Activated CD4-positive, alpha-beta T cell treated with anti-CD3 and anti-CD28 coated beads, Interleukin-2, amount 50 U/mL, for 1 hour (primary cell): ENCODE data around the gene HPS5.
"Not testable (repeated sequence)": the region's sequence is repeated elsewhere in the genome, so short reads cannot be mapped to it uniquely, and the experiment has no call there.

ENCODE experiments used
- DNase-seq: peaks from one replicate; pipeline ENCODE4 v3.0.0-alpha.2; 2020

Gene HPS5, protein sequence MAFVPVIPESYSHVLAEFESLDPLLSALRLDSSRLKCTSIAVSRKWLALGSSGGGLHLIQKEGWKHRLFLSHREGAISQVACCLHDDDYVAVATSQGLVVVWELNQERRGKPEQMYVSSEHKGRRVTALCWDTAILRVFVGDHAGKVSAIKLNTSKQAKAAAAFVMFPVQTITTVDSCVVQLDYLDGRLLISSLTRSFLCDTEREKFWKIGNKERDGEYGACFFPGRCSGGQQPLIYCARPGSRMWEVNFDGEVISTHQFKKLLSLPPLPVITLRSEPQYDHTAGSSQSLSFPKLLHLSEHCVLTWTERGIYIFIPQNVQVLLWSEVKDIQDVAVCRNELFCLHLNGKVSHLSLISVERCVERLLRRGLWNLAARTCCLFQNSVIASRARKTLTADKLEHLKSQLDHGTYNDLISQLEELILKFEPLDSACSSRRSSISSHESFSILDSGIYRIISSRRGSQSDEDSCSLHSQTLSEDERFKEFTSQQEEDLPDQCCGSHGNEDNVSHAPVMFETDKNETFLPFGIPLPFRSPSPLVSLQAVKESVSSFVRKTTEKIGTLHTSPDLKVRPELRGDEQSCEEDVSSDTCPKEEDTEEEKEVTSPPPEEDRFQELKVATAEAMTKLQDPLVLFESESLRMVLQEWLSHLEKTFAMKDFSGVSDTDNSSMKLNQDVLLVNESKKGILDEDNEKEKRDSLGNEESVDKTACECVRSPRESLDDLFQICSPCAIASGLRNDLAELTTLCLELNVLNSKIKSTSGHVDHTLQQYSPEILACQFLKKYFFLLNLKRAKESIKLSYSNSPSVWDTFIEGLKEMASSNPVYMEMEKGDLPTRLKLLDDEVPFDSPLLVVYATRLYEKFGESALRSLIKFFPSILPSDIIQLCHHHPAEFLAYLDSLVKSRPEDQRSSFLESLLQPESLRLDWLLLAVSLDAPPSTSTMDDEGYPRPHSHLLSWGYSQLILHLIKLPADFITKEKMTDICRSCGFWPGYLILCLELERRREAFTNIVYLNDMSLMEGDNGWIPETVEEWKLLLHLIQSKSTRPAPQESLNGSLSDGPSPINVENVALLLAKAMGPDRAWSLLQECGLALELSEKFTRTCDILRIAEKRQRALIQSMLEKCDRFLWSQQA

GRCh38 chr11:18321969-18322711, at the start of gene HPS5, which contains the start of gene GTF2H1:
Gene HPS5, minus strand, starts transcription at chr11:18322140. Its CDS starts 4,282 bp downstream, at chr11:18317858.
Gene GTF2H1, plus strand, starts transcription at chr11:18322567. Its CDS starts 10,508 bp downstream, at chr11:18333075.
- peak; percentile 94 for DNase-seq

- no peak for DNase-seq
These were observed 49.3 kb upstream of the HPS5 start for GRCh38 chr11:18371279-18371678.

DNA sequence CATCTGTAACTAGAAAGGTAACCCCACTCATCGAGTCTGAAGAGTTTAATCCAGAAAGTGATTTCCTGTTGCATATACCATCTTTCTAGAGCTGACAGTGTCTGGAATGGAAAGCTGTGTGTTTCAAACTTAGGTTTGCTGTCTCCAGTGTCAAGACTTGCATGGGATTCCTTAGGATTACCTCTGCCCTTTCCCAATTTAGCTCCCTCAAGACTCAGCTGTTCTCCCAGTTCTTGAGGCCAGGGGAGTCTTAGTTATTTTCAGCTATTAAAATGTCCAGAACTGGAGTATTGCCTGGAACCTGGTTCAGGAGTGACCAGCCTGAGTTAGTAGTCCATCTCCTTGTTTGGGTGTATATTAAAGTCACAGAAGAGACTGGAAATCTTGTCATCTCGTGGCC, 47.5 kb upstream of the HPS5 start:
- no peak for DNase-seq

DNA sequence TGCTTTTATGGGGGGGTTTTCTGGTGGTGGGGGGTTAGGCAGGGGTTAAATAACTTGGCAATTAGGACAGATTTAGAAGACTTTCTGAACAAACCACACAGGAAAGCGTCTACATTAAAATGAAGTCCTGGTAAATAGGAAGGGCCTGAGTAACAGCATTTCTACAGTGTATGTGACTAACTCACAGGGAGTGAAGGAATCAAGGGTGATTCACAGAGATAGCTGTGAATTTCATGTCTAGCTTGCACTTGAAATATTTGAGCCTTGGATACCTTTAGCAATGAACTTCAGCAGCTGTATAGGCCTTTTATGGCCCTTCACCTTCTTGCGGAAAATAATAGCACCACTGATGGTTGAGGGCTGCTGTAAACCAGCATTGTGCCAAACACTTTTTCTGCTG, 46.3 kb upstream of the HPS5 start:
- DNase-seq = no peak

GRCh38 chr11:18367431-18367830, 45.5 kb upstream of the HPS5 start:
- no peak for DNase-seq

GRCh38 chr11:18366286-18366685, 44.3 kb upstream of the HPS5 start:
- no peak for DNase-seq

DNA sequence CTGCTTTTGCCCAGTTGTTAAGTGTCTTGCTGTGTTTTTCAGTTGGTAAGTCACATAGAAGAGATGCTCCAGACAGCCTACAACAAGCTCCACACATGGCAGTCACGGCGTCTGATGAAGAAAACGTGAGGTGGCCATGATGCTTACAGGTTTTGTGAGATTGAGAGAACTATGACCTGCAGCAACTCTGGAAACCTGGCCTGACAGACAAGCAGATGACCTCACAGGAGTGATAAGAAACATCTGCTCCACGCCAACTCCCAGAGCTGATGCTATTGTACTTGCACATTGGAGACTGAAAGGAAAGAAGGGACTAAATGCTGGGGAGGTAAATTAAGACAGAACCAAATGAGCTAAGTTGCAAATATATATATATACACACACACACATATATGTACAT, 43.8 kb upstream of the HPS5 start:
- DNase-seq = no peak

DNA sequence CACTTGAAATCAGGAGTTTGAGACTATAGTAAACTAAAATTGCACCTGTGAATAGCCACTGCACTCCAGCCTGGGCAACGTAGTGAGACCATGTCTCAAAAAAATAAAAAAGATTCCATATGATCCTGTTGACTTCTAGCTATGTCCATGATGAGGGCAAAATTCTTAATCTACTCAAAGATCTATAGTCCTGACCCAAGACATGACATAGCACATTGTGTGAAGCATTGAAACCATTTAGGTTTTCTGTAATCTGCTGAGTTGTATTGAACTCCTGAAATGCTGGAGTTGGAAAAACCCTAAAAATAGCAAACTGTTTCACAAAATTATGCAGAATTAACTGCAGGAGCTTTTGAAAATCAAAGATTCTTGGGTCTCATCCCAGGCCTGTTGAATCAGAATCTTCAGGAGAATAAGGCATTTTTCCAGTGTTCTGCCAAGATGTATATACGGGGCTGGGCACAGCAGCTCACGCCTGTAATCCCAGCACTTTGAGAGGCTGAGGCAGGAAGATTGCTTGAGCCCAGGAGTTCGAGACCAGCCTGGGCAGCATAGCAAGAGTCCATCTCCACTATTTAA, 42.6 kb upstream of the HPS5 start:
- no peak for DNase-seq

DNA sequence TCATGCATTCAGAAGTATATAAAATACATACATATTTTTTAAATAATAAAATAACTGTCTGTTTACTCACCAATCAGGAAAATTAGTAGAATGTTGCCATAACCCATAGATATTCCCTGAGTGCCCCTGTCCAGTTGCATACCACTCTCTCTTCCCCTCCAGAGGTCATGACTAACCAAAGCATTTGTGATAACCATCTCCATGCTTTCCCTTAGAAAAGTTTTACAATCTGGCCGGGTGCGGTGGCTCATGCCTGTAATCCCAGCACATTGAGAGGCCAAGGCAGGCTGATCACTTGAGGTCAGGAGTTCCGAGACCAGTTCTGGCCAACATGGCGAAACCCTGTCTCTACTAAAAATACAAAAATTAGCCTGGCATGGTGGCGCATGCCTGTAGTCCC, 39.2 kb upstream of the HPS5 start:
- DNase-seq = no peak

- DNase-seq = no peak
These were observed 36.7 kb upstream of the HPS5 start for GRCh38 chr11:18358646-18359045.

DNA sequence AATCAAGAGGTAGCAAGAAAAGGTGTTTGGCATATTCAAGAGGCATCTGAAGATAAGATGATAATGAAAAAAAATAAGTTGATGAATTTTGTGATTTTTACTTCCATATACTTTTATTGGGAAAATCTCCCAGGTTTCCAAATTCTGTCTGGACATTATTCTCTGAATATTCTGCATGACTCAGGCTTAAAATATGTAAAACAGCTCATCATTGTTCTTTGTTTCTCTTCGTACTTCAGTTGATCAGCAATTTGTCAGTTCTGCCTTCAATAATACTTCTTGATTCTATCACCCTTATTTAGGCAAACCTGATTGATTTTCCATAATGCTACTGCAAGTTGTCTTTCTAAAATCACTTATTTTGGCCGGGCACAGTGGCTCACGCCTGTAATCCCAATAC, 30.6 kb upstream of the HPS5 start:
- DNase-seq = no peak

GRCh38 chr11:18347471-18348125, 25.7 kb upstream of the HPS5 start:
- DNase-seq = no peak

DNA sequence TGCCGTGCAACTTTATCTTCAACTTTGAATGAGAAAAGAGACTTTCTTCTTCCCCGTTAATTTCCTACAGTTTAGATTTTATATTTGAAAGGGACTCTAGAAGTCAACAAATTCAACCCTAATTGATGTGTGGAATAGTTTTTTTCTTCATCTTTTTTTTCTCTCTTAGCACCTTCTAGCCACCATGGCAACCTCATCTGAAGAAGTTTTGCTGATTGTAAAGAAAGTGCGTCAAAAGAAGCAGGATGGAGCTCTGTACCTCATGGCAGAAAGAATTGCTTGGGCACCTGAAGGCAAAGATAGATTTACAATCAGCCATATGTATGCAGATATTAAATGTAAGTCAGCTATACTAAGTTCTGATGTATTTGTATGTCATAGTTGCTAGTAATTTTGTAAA, 11.0 kb upstream of the HPS5 start:
- no peak for DNase-seq

DNA sequence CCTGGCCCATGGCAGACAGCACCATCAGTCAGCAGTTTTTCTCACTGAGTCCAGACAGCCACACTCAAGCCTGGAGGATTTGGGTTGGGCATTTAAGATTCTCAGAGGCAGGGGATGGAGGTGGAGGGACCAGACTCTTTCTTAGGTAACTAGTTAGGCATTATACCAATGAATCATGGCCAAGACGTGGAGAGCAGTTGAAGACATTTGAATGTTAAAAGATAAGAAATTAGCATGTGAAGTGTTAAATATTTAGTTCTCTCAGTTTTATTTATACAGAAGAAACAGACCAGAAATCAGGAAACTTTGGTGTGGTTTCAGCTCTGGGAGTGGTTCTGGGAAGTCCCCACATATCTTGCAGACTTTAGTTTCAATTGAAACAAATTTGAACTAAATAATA, 10.4 kb upstream of the HPS5 start:
- peak; percentile 7 for DNase-seq

DNA sequence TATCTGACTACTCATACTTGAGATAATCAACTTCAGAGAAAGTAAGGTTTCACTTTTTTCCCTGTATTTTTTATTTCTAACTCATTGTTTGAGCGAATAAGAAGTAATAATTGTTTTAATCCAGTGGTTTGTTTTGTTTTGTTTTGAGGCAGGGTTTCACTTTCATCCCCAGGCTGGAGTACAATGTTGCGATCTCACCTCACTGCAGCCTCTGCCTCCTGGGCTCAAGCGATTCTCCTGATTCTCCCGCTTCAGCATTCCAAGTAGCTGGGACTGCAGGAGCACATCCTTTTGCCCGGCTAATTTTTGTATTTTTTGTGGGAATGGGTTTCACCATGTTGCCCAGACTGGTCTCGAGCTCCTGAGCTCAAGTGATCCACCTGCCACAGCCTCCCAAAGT, 9.0 kb upstream of the HPS5 start:
- DNase-seq = no peak

DNA sequence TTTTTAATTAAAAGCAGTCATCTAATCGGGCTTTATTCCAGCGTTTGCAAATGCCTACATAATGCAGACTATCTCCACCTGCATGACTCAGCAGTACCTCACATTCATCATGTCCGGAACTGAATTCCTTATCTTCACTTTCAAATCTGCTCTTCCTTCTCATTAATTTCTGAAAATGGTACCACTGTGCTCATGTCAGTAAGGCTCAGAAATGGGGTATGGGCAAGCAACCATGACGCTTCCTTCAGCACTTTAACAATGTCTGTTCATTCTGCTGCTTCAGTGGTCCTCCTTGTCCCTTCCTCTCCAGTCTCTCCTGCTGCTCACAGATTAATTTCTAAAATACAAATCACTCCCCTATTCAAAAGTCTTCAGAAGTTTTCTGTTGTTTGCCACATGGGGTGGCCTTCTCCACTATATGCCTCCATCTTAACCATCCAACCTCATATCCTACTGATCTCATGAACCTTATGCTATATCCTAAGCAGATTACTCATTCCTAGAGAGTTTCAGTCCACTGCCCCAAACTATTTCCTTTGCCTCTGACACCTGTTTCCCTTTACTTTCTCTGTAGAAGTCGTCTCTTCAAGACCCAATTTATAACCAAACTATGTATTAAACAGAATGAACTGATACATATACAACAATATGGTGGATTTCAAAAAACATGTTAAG, 7.4 kb upstream of the HPS5 start:
- DNase-seq = no peak

GRCh38 chr11:18324381-18324780, 2.4 kb upstream of the HPS5 start:
- no peak for DNase-seq

DNA sequence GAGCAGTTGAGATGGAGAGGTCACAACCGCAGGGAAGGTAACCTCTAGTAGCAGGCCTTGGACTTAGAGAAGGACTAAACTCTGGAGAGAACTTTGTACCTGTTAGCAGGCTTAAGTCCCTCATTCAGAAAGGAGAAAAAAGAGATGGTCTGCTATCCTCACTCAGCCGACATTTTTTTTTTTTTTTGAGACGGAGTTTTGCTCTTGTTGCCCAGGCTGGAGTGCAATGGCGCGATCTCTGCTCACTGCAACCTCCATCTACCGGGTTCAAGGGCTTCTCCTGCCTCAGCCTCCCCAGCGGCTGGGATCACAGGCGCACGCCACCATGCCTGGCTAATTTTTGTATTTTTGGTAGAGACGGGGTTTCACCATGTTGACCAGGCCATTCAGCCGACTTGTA, 1.9 kb upstream of the HPS5 start:
- not testable (repeated sequence) for DNase-seq

DNA sequence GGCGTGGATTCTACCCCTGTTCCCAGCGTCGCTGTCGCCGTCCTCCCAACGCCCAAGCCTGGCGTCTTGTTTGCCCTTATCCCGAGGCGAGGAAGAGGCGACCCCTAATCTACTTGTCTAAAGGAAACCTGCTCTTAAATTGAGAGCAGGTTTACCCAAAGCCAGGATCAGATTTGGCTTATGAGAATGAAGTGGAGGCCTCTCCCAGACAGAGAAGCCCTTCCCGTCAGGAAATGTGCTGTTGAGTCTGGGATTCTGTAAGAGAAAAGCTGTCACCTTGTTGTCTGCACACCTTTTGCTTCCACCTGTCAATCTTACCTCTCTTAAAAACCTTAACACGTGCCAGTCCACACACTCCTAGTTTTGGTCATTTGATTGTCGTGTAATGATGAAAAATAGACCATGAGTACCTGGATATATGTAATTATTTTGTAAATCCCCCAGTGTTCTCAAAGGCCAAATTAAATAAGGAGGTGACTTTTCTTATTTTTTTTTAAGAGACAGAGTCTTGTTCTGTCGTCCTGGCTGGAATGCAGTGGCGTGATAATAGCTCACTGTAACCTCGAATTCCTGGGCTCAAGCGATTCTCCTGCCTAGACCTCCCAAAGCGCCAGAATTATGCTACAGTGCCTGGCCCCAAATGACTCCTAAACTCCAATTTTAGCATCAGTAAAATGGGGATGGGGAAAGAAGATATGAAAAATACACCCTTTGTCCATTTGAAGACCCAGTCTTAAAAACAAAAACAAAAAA, 1.1 kb upstream of the HPS5 start:
- no peak for DNase-seq

GRCh38 chr11:18321578-18321968, 367 bp downstream of the HPS5 start:
- no peak for DNase-seq
